DOHH2 (cell line): ENCODE data around the gene ZP3.
A peak's percentile ranks its signal among the peaks of the same experiment; 100 is the strongest.
"Not testable (repeated sequence)": the region's sequence is repeated elsewhere in the genome, so short reads cannot be mapped to it uniquely, and the experiment has no call there.

ENCODE experiments used
- H3F3A ChIP-seq: fragments of 200-600 bp; sonication (generic), shearing (Covaris generic); 2 replicates; pipeline ENCODE4 v1.6.0; 2016; ENCODE audit warnings: antibody characterized with exemption, mild to moderate bottlenecking; ENCODE audit not compliant: control insufficient read depth, insufficient read depth
- H3K27ac ChIP-seq: fragments of 200-600 bp; sonication (generic); 2 replicates; pipeline ENCODE4 v1.5.1; 2014; ENCODE audit warnings: low read depth, mild to moderate bottlenecking, low read length, moderate library complexity
- H3K27me3 ChIP-seq: fragments of 200-600 bp; sonication (generic); 2 replicates; pipeline ENCODE4 v1.6.1; 2014; ENCODE audit warnings: mild to moderate bottlenecking, low read length, mixed read lengths; ENCODE audit not compliant: control insufficient read depth
- H3K36me3 ChIP-seq: fragments of 200-600 bp; sonication (generic); 2 replicates; pipeline ENCODE4 v1.6.1; 2014; ENCODE audit warnings: mild to moderate bottlenecking, low read length, moderate library complexity, mixed read lengths; ENCODE audit not compliant: control insufficient read depth
- H3K4me1 ChIP-seq: fragments of 200-600 bp; sonication (generic); 2 replicates; pipeline ENCODE4 v1.6.1; 2014; ENCODE audit warnings: mild to moderate bottlenecking, low read length, mixed read lengths; ENCODE audit not compliant: control insufficient read depth
- H3K4me2 ChIP-seq: fragments of 200-600 bp; sonication (generic); 2 replicates; pipeline ENCODE4 v1.6.0; 2014; ENCODE audit warnings: mild to moderate bottlenecking, low read length, moderate library complexity
- H3K4me3 ChIP-seq: fragments of 200-600 bp; sonication (generic); 2 replicates; pipeline ENCODE4 v1.5.1; 2014; ENCODE audit warnings: mild to moderate bottlenecking, low read length, mixed read lengths
- H3K79me2 ChIP-seq: fragments of 200-600 bp; sonication (generic); 2 replicates; pipeline ENCODE4 v1.6.1; 2014; ENCODE audit warnings: mild to moderate bottlenecking, low read length, mixed read lengths; ENCODE audit not compliant: control insufficient read depth
- H3K9me2 ChIP-seq: fragments of 200-600 bp; sonication (generic); replicated peaks from 2 replicates; pipeline ENCODE4 v1.6.1; 2014; ENCODE audit warnings: mild to moderate bottlenecking, low read length, mixed read lengths; ENCODE audit not compliant: control insufficient read depth
- H3K9me3 ChIP-seq: fragments of 200-600 bp; sonication (generic); 2 replicates; pipeline ENCODE4 v1.6.1; 2014; ENCODE audit warnings: antibody characterized with exemption, low read length, mixed read lengths; ENCODE audit not compliant: control insufficient read depth, insufficient read depth
- H4K20me1 ChIP-seq: fragments of 200-600 bp; sonication (generic); 2 replicates; pipeline ENCODE4 v1.6.0; 2014; ENCODE audit warnings: low read depth, mild to moderate bottlenecking, antibody characterized with exemption, low read length, moderate library complexity; ENCODE audit not compliant: control insufficient read depth, insufficient read depth
- CTCF ChIP-seq: fragments of 200-600 bp; sonication (generic); IDR thresholded peaks from one replicate; pipeline ENCODE4 v1.5.1; 2014; ENCODE audit warnings: antibody characterized with exemption, mild to moderate bottlenecking, low read depth, low read length; ENCODE audit not compliant: poor library complexity, severe bottlenecking
- EZH2phosphoT487 ChIP-seq: fragments of 200-600 bp; sonication (generic); IDR thresholded peaks from 2 replicates; pipeline ENCODE4 v1.6.1; 2017; ENCODE audit warnings: borderline replicate concordance, mild to moderate bottlenecking, antibody characterized with exemption, low read length, moderate library complexity, mixed read lengths

The ZP3 gene

GRCh38 chr7:76393116-76394031 is 31.4 kb upstream of the ZP3 start:
- Histone ChIP-seq H4K20me1 (no peaks in the 10 kb centered on the region), H3K9me2 (no peaks in the 10 kb centered on the region), H3K4me3 (peak overlapping the region; percentile 89), H3F3A (peaks cover 5% of the 10 kb centered on the region; the same call in 1 of the 2 replicates), H3K4me1 (peaks cover 41% of the 10 kb centered on the region), H3K79me2 (no peaks in the 10 kb centered on the region), H3K4me2 (peak overlapping the region; percentile 99), H3K36me3 (no peaks in the 10 kb centered on the region), H3K9me3 (no peaks in the 10 kb centered on the region), H3K27me3 (0 out of 2 replicates have a peak, but pooled peaks cover 4% of the 10 kb centered on the region), H3K27ac (no peak overlapping the region)
- no peak for TF ChIP-seq CTCF
- no peak for TF ChIP-seq EZH2phosphoT487

GRCh38 chr7:76394957-76395356 is 29.8 kb upstream of the ZP3 start:
- H3K27me3 ChIP-seq = 0 out of 2 replicates have a peak, but pooled peaks cover 4% of the 10 kb centered on the region
- no peaks in the 10 kb centered on the region for H3K79me2 ChIP-seq
- no peaks in the 10 kb centered on the region for H4K20me1 ChIP-seq
- H3K4me3 ChIP-seq = no peak overlapping the region
- TF ChIP-seq CTCF = no peak
- TF ChIP-seq EZH2phosphoT487 = no peak
- peaks cover 5% of the 10 kb centered on the region; the same call in 1 of the 2 replicates for H3F3A ChIP-seq
- H3K27ac ChIP-seq = no peak overlapping the region
- H3K4me2 ChIP-seq = no peak overlapping the region
- H3K9me2 ChIP-seq = no peaks in the 10 kb centered on the region
- H3K4me1 ChIP-seq = peaks cover 36% of the 10 kb centered on the region
- no peaks in the 10 kb centered on the region for H3K36me3 ChIP-seq
- H3K9me3 ChIP-seq = no peaks in the 10 kb centered on the region

- not testable (repeated sequence) for H3K9me3 ChIP-seq, H3K27ac ChIP-seq, H3K79me2 ChIP-seq, H3K4me2 ChIP-seq, H3K27me3 ChIP-seq, H3K9me2 ChIP-seq, H3F3A ChIP-seq, H3K4me3 ChIP-seq, H4K20me1 ChIP-seq, H3K36me3 ChIP-seq
- H3K4me1 ChIP-seq = peaks cover 36% of the 10 kb centered on the region
Measured at GRCh38 chr7:76395605-76395964, 29.2 kb upstream of the ZP3 start.

GRCh38 chr7:76395965-76396726 is 28.6 kb upstream of the ZP3 start:
- Histone ChIP-seq H3K4me2 (0 out of 2 replicates have a peak overlapping the region, but pooled peaks have one; percentile 5), H3K27me3 (0 out of 2 replicates have a peak, but pooled peaks cover 4% of the 10 kb centered on the region), H3K9me3 (no peaks in the 10 kb centered on the region), H3K4me1 (peaks cover 36% of the 10 kb centered on the region), H4K20me1 (no peaks in the 10 kb centered on the region), H3K4me3 (no peak overlapping the region), H3K27ac (no peak overlapping the region), H3K79me2 (no peaks in the 10 kb centered on the region), H3K36me3 (no peaks in the 10 kb centered on the region), H3K9me2 (no peaks in the 10 kb centered on the region), H3F3A (peaks cover 5% of the 10 kb centered on the region; the same call in 1 of the 2 replicates)
- TF ChIP-seq CTCF (no peak), EZH2phosphoT487 (no peak)
